ENCODE results near the gene FSD1L.
"Not testable (repeated sequence)": the region's sequence is repeated elsewhere in the genome, so short reads cannot be mapped to it uniquely, and the experiment has no call there.

FSD1L gene

GRCh38 chr9:105579952-105580351 lies 132.1 kb downstream of the FSD1L start:
- DNase-seq, result not testable (repeated sequence)

DNA sequence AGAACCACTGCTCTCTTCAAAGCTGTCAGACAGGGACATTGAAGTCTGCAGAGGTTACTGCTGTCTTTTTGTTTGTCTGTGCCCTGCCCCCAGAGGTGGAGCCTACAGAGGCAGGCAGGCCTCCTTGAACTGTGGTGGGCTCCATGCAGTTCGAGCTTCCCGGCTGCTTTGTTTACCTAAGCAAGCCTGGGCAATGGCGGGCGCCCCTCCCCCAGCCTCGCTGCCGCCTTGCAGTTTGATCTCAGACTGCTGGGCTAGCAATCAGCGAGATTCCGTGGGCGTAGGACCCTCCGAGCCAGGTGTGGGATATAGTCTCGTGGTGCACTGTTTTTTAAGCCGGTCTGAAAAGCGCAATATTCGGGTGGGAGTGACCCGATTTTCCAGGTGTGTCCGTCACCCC lies 133.7 kb downstream of the FSD1L start:
- DNase-seq, result not testable (repeated sequence)

DNA sequence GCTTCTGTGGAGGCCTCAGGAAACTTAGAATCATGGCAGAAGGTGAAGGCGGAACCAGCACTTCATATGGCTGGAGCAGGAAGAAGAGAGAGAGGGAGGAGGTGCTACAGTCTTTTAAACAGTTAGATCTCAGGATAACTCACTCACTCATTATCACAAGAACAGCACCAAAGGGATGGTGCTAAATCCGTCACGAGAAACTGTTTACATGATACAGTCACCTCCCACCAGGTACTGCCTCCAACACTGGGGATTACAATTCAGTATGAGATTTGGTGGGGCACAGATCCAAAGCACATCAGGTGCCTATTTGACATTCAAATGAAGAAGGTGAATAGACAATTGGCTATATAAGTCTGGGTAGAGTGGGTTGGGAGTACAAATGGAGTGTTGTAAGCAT lies 145.3 kb downstream of the FSD1L start:
- no peak for DNase-seq

Measured in RPMI8226 (cell line).